Left renal cortex interstitium (tissue), 4 donors: ENCODE data around the gene ELOVL7. TPM values are rescaled to one million over a fixed set of nuclear protein-coding genes. Genes with fewer than 3 reads are reported as not detected.
"Not testable (repeated sequence)": the region's sequence is repeated elsewhere in the genome, so short reads cannot be mapped to it uniquely, and the experiment has no call there.

Experiments used
- DNase-seq, 4 donors: peaks; one replicate each; pipeline ENCODE4 v3.0.0-alpha.2; 2013; ENCODE audit warnings: low read depth in 4 of 4, low spot score in 2 of 4, missing footprints in 1 of 4
- polyA plus RNA-seq, 4 donors: library from polyadenylated mRNA; unstranded; fragments of 120-200 nt; gene quantifications; one replicate each; pipeline ENCODE4 v1.2.1, GENCODE V29; 2013; ENCODE audit not compliant: insufficient read length in 4 of 4

Gene ELOVL7
- polyA plus RNA-seq, 4 donors = 12.9 to 20.8 (median 17.0) TPM

DNA sequence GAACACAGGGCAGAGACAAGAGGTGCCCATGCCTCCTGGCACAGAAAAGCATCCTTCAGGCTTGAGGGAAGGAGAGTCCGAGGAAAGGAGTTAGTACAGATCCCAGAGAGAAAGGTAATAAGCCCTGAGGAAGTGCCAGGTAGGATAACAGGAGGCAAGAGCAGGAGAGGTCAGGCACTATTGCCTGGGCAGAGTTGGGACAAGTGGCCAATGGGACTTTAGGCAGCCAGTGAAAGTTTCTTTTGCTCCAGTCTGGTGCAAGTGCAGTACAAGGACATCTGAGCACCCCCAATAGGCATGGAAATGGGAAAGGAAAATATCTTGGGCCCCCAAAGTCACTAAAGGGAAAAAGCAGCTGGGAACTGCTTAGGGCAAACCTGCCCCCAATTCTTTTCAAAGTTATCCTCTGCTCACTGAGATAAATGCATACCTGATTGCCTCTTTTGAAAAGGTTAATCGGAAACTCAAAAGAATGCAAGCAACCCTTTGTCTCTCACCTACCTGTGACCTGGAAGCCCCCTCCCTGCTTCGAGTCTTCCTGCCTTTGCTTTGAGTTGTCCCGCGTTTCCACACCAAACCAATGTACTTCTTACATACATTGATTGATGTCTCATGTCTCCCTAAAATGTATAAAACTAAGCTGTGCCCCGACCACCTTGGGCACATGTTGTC, 46.5 kb downstream of the ELOVL7 start:
- DNase-seq = no peak

DNA sequence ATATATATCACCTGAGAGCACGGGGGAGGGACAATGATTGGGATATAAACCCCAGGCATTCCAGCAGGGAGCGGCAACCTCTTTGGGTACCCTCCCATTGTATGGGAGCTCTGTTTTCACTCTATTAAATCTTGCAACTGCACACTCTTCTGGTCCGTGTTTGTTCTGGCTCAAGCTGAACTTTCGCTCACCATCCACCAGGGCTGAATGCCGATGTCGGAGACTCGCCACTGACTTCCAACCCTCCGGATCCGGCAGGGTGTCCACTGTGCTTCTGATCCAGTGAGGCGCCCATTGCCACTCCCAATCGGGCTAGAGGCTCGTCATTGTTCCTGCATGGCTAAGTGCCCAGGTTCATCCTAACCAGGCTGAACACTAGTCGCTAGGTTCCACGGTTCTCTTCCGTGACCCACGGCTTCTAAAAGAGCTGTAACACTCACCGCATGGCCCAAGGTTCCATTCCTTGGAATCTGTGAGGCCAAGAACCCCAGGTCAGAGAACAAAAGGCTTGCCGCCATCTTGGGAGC, 48.6 kb downstream of the ELOVL7 start:
- not testable (repeated sequence) for DNase-seq

DNA sequence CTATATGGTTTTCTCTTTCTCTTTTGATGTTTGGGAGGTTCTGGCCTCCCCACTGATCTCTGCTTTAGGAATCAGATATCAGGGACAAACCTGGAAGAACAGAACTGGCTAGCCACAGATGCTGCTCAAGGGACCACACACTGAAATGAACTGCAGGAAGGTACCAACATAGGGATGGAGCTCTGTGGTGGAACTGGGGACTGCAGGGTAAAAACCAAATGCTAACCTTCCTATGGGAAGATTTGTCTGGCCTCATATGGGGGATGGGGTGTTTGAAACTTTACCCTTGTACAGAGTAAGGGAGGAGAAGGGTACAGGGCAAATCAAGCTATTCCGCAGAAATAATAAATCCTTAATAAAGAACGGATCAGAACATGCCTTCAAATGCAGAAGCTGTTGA, 49.4 kb downstream of the ELOVL7 start:
- no peak for DNase-seq

DNA sequence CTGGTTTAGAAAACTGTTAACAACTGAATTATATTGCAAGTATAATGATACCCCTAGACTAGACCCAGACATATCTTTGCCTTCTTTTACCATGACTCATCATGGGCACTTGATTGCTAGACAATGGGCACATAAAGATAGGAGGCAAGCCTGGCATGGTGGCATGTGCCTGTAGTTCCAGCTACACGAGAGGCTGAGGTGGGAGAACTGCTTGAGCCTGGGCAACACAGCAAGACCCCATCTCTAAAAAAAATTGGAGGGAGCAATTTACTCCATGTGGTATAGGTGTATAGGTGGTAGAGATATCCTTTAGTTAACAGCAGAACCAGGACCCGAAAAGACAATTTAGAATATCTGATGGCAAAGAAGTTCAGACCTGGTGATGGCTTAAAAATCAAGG, 51.6 kb downstream of the ELOVL7 start:
- no peak for DNase-seq

GRCh38 chr5:60789551-60789950, 54.5 kb downstream of the ELOVL7 start:
- no peak for DNase-seq

- no peak for DNase-seq
Measured at GRCh38 chr5:60788863-60789513, 55.1 kb downstream of the ELOVL7 start.

- no peak for DNase-seq
Measured at GRCh38 chr5:60779466-60779865, 64.6 kb downstream of the ELOVL7 start.

GRCh38 chr5:60776343-60776742, 67.7 kb downstream of the ELOVL7 start:
- no peak for DNase-seq

DNA sequence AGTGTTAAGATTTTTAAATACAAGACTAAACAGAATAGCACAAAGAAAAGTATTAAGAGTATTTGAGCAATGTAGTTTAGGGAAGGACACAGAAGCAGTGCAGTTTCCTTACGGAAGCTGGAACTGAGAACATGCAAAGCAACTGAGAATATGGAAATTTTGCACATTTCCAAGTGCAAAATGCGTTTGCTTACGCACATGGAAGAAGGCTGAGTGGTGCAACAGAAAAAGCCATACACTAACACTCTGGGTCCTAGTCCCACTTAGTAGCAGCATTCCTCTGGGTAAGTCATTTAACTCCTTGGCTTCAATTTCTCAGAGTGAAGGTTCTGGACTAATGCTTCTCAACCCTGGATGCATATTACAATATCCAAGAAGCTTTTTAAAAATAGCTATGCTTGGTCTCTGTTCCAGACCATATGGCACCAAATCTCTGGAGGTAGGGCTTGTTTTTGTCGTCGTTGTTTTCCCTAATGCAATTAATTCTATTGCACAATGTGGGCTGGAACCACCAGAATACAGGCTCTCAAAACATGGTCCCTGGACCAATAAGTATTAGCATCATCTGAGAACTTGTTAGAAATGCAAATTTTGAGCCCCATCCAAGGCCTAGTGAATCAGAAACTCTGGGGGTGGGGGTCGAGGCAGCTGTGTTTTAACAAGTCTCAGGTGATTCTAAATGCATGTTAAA, 78.9 kb downstream of the ELOVL7 start:
- no peak for DNase-seq

GRCh38 chr5:60763061-60763460, 81.0 kb downstream of the ELOVL7 start:
- DNase-seq = no peak

GRCh38 chr5:60754495-60754894, 89.6 kb downstream of the ELOVL7 start:
- no peak for DNase-seq

GRCh38 chr5:60744682-60745081, 99.4 kb downstream of the ELOVL7 start:
- no peak for DNase-seq

DNA sequence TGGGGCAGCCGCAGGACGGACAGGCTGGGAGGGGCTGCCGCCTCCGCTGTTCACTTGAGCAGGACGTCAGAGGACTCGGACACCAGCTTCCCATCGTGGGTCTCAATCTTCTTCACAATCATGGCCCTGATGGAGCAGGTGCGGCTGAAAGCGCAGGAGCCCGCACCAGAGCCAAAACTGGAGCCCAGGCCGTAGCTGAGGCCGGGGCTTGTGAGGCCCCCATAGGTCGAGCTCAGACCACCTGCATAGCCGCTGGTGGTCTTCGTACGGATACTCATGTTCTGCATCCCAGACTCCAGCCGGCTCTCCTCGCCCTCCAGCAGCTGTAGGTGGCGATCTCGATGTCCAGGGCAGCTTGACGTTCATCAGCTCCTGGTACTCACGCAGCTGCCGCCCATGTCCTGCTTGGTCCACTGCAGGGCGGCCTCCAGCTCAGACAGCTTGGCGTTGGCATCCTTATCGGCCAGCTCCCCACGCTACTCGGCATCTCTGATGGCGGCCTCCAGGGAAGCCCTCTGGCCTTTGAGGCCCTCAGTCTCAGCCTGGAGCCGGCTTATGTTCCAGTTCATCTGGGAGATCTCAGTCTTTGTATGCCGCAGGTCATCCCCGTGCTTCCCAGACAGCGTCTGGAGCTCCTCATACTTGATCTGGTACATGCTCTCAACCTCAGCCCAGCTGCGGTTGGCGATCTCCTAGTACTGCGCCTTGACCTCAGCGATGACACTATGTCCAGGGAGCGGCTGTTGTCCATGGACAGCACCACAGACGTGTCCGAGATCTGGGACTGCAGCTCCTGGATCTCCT, 100.4 kb downstream of the ELOVL7 start:
- no peak for DNase-seq

DNA sequence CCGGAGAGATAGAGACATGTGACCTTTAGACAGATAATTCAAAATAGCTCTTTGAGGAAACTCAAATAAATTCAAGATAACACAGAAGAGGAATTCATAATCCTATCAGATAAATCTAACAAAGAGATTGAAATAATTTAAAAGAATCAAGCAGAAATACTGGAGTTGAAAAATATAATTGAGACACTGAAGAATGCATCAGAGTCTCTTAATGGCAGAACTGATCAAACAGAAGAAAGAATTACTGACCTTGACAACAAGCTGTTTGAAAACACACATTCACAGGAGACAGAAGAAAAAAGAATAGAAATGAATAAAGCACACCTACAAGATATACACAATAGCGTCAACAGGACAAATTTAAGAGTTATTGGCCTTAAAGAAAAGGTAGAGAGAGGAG, 103.7 kb downstream of the ELOVL7 start:
- DNase-seq = no peak

DNA sequence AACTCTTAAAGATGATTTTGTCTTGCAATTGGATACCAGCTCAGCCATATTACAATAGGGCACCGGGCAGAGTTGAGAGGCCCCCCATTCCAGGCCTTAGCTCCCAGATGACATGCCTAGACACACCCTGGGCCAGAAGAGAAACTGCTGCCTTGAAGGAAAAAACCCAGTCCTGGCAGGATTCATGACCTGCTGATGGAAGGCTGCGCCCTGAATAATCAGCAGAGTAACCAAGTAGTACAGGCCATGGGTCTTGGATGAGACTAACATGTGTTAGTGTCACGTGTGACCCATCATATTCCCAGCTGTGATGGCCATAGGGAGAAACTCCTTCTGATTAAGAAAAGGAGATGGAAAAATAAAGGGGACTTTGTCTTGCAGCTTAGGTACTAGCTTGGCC, 105.1 kb downstream of the ELOVL7 start:
- DNase-seq = no peak

DNA sequence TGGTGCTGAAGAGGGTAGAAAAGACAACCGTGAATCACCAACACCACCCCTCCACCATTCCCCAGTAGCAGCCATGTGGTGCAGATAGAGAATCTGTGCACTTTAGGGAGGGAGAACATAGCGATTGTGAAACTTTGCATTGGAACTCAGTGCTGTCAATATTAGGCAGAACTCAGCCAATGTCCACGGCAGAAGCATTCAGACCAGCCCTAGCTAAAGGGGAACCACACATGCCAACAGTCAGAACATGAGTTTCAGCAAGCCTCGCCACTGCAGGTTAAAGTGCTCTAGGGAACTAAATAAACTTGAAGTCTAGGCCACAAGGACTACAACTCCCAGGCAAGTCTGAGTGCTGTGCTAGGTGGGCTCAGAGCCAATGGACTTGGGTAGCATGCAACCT, 105.6 kb downstream of the ELOVL7 start:
- no peak for DNase-seq

GRCh38 chr5:60730858-60731257, 113.2 kb downstream of the ELOVL7 start:
- DNase-seq = not testable (repeated sequence)

GRCh38 chr5:60727033-60727679, 116.9 kb downstream of the ELOVL7 start:
- no peak for DNase-seq

- no peak for DNase-seq
Measured at GRCh38 chr5:60724126-60724525, 119.9 kb downstream of the ELOVL7 start.

DNA sequence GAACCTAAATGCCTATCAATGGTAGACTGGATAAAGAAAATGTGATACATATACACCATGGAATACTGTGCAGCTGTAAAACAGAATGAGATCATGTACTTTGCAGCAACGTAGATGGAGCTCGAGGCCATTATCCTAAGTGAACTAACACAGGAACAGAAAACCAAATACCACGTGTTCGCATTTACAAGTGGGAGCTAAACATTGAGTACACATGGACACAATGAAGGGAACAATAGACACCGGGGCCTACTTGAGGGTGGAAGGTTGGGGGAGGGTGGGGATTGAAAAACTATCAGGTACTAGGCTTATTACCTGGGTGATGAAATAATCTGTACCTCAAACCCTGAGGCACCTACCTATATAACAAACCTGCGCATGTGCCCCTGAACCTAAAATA, 121.7 kb downstream of the ELOVL7 start:
- no peak for DNase-seq
